CD4-positive, alpha-beta memory T cell (primary cell): ENCODE data around the gene TEKT1. TPM values are rescaled to one million over a fixed set of nuclear protein-coding genes. Genes with fewer than 3 reads are reported as not detected.
"Not testable (repeated sequence)": the region's sequence is repeated elsewhere in the genome, so short reads cannot be mapped to it uniquely, and the experiment has no call there.

Source experiments
- CTCF ChIA-PET: fragments of 350-600 bp; sonication (Branson Sonifier 250); formaldehyde crosslinking; loops from one replicate; lab custom pipeline; 2021; ENCODE audit warnings: inconsistent platforms; ENCODE audit not compliant: partially characterized antibody; lab: Charles Lee
- POLR2A ChIA-PET: fragments of 350-600 bp; sonication (Branson Sonifier 250); formaldehyde crosslinking; loops from one replicate; lab custom pipeline; 2021; ENCODE audit not compliant: partially characterized antibody; lab: Charles Lee
- DNase-seq, 5 donors: peaks; one replicate each; pipeline versions ENCODE4 v3.0.0 to v3.0.0-alpha.2; 2020 to 2022; ENCODE audit warnings: mixed read lengths in 1 of 5
- H3K27ac ChIP-seq: one replicate; pipeline ENCODE4 v1.7.0; 2013; ENCODE audit warnings: low read depth, low read length
- H3K27me3 ChIP-seq: 2 replicates; pipeline ENCODE4 v1.7.0; 2013; ENCODE audit warnings: mild to moderate bottlenecking, low read length, moderate library complexity; ENCODE audit not compliant: insufficient read depth
- H3K36me3 ChIP-seq: 2 replicates; pipeline ENCODE4 v1.7.0; 2013; ENCODE audit warnings: mild to moderate bottlenecking, low read length, moderate library complexity; ENCODE audit not compliant: insufficient read depth
- H3K4me1 ChIP-seq: 2 replicates; pipeline ENCODE4 v1.7.0; 2013; ENCODE audit warnings: mild to moderate bottlenecking, low read length, moderate library complexity; ENCODE audit not compliant: insufficient read depth
- H3K4me3 ChIP-seq, 2 donors: one replicate each; pipeline ENCODE4 v1.7.0; 2013; ENCODE audit warnings: low read length in 2 of 2, mild to moderate bottlenecking in 1 of 2
- H3K9me3 ChIP-seq, 2 donors: one replicate each; pipeline ENCODE4 v1.7.0; 2013; ENCODE audit warnings: low read length in 2 of 2, control low read depth in 1 of 2; ENCODE audit not compliant: control insufficient read depth in 1 of 2
- H3K27ac Mint-ChIP-seq, 7 donors: one replicate each; pipeline ENCODE4 v1.8.0; 2020 to 2021; ENCODE audit warnings: mixed read lengths in 7 of 7, mild to moderate bottlenecking in 6 of 7, inconsistent platforms in 3 of 7, moderate library complexity in 3 of 7
- H3K27me3 Mint-ChIP-seq, 2 donors: one replicate each; pipeline ENCODE4 v1.8.0; 2020 to 2021; ENCODE audit warnings: mixed read lengths in 2 of 2
- H3K36me3 Mint-ChIP-seq, 2 donors: one replicate each; pipeline ENCODE4 v1.8.0; 2020 to 2021; ENCODE audit warnings: mixed read lengths in 2 of 2, inconsistent platforms in 1 of 2, mild to moderate bottlenecking in 1 of 2
- H3K4me1 Mint-ChIP-seq, 4 donors: one replicate each; pipeline ENCODE4 v1.8.0; 2020 to 2021; ENCODE audit warnings: mixed read lengths in 4 of 4, mild to moderate bottlenecking in 1 of 4
- H3K4me3 Mint-ChIP-seq, 8 donors: one replicate each; pipeline ENCODE4 v1.8.0; 2020 to 2021; ENCODE audit warnings: mixed read lengths in 8 of 8, mild to moderate bottlenecking in 7 of 8, moderate library complexity in 6 of 8, inconsistent platforms in 3 of 8
- H3K9me3 Mint-ChIP-seq, 8 donors: one replicate each; pipeline ENCODE4 v1.8.0; 2020 to 2021; ENCODE audit warnings: mixed read lengths in 8 of 8, mild to moderate bottlenecking in 5 of 8, inconsistent platforms in 3 of 8, moderate library complexity in 1 of 8
- intact Hi-C: fragments of 100-400 bp; cut with micrococcal nuclease; formaldehyde crosslinking; loops from one replicate; pipeline ENCODE4 v1.15.1; 2023
- polyA plus RNA-seq, 2 donors: library from polyadenylated mRNA; unstranded; fragments of 300-500 nt; fragmentation: Illumina TruSeq; gene quantifications; one replicate each; pipeline ENCODE4 v1.2.3, GENCODE V29; 2021
- total RNA-seq, 2 experiments: library from RNA; stranded (reverse); gene quantifications; one replicate each; pipeline ENCODE4 v1.2.3, GENCODE V29; 2021

Gene TEKT1
- total and polyA plus RNA-seq, 4 experiments from 2014 or later: not detected

DNA sequence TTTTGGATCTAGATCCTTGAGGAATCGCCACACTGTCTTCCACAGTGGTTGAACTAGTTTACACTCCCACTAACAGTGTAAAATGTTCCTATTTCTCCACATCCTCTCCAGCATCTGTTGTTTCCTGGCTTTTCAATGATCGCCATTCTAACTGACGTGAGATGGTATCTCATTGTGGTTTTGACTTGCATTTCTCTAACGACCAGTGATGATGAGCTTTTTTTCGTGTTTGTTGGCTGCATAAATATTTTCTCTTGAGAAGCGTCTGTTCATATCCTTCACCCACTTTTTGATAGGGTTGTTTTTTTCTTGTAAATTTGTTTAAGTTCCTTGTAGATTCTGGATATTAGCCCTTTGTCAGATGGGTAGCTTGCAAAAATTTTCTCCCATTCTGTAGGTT is 14.6 kb upstream of the TEKT1 start:
- intact Hi-C loops, DNase-seq, POLR2A ChIA-PET, H3K4me3 Mint-ChIP-seq, H3K27ac ChIP-seq, H3K4me1 ChIP-seq, H3K27me3 ChIP-seq, H3K36me3 ChIP-seq, H3K4me1 Mint-ChIP-seq, H3K4me3 ChIP-seq, H3K36me3 Mint-ChIP-seq, H3K9me3 Mint-ChIP-seq, H3K9me3 ChIP-seq: not testable (repeated sequence)
- Mint-ChIP-seq H3K27me3 (peaks cover 9 to 37% of the 10 kb centered on the region in 2 donors), H3K27ac (peak overlapping the region in 1 of 7 donors; percentile 18)
- CTCF ChIA-PET: interaction anchor here (1.7 kb wide), 1 partner anchor 180 kb away, joined by 5 read pairs; no protein-coding TSS in a partner anchor

DNA sequence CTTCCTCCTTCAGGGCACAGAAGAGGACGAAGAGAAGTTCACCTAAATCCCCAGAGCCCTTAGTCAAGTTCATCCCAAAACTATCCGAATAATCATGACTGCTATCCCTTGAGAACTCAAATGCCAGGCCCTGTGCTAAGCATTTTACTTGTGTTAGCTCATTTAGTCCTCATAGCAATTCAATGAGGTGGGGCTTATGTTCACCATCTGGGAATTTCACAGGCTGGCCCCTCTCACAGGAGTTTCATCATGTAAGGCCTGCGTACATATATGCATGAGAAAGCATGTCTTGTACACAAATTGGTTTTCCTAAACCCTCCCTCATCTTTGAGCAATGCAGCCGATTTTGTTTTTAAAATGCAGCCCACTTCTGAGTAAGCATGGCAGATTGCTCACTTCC is 12.9 kb upstream of the TEKT1 start:
- H3K36me3 ChIP-seq, H3K27me3 ChIP-seq, H3K27ac ChIP-seq, H3K4me3 Mint-ChIP-seq, H3K36me3 Mint-ChIP-seq, H3K27ac Mint-ChIP-seq, H3K4me1 Mint-ChIP-seq, H3K9me3 Mint-ChIP-seq, H3K9me3 ChIP-seq, POLR2A ChIA-PET, H3K4me3 ChIP-seq, DNase-seq, H3K4me1 ChIP-seq: not testable (repeated sequence)
- CTCF ChIA-PET: interaction anchor here (1.0 to 4.2 kb wide), 14 partner anchors 9 to 293 kb away, joined by 3 to 48 read pairs (median 6); partner anchors contain the start of genes BCL6B and TEKT1
- intact Hi-C loops: loop anchor here (5.0 kb wide), 2 partner anchors 177 to 293 kb away; no protein-coding TSS in a partner anchor
- peaks cover 12 to 30% of the 10 kb centered on the region in 2 donors for H3K27me3 Mint-ChIP-seq

DNA sequence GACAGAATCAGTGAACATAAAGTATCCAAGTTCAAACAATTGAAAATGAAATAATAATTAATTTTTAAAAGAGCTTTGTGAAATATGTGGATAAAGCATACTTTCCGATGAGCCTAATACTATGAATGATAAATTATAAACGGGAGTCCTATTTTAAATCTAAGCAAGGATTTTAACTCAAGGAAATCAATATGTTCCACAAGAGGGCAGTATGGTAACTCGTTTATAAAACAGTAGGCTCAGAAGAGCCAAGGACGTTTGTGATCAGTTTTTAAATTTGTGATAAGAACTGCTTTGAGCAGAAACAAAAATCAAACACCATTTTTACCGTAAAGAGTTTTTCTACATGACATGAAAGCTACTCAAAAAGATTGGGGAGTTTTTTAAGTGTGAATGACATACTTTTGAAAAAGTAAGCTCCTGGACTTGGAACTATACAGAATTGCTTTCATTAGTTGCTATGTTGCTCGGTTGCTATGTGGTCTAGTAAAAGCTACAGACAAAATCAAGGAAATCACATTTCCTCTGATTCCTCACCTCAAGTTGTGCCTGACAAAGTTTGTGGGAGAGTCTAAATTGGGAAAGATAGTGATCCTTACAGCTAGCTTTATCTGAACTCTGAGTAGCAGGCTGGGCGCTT is 11.8 kb upstream of the TEKT1 start:
- no peak overlapping the region for H3K27ac Mint-ChIP-seq
- POLR2A ChIA-PET: no interaction called here
- Histone ChIP-seq H3K4me3 (no peak overlapping the region), H3K9me3 (no peaks in the 10 kb centered on the region), H3K4me1 (peaks cover 10% of the 10 kb centered on the region), H3K36me3 (no peaks in the 10 kb centered on the region), H3K27me3 (no peaks in the 10 kb centered on the region), H3K27ac (no peak overlapping the region)
- H3K27me3 Mint-ChIP-seq: peaks cover 16 to 31% of the 10 kb centered on the region in 2 donors
- no peaks in the 10 kb centered on the region for H3K9me3 Mint-ChIP-seq
- CTCF ChIA-PET: interaction anchor here (0.7 to 4.2 kb wide), 22 partner anchors 8 to 294 kb away, joined by 3 to 48 read pairs (median 5); partner anchors contain the start of genes BCL6B and TEKT1
- H3K4me3 Mint-ChIP-seq: no peak overlapping the region
- DNase-seq: peak in 4 of 5 donors; percentile 37 to 45 (median 38)
- H3K4me1 Mint-ChIP-seq: peaks cover 0 to 6% (median 5%) of the 10 kb centered on the region in 4 donors
- H3K36me3 Mint-ChIP-seq: no peaks in the 10 kb centered on the region
- intact Hi-C loops: loop anchor here (1.0 to 5.0 kb wide), 4 partner anchors 162 to 294 kb away; no protein-coding TSS in a partner anchor

DNA sequence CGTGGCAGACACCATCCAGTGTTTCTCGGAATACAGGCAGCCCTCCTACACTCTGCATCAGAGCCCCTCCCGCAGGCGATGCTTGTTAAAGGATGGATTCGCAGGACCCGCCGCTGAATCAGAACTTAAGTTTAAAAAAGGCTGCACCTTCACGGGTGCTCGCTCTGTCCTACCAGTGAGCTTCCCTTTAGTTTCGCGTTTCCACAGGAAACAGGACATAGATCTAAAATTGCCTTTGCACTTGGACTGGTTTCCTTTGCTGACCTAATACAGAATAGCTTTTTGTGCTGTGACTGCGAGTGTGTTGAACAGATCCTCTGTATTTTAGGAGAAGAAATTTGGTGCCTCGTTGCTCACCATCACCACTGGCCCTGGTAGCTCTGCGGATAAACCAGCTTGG is 10.2 kb upstream of the TEKT1 start:
- not testable (repeated sequence) for H3K4me3 Mint-ChIP-seq, DNase-seq, H3K9me3 ChIP-seq, H3K4me1 Mint-ChIP-seq, H3K9me3 Mint-ChIP-seq, H3K4me3 ChIP-seq, H3K27ac ChIP-seq, H3K4me1 ChIP-seq, H3K27ac Mint-ChIP-seq, H3K36me3 ChIP-seq, H3K36me3 Mint-ChIP-seq, H3K27me3 ChIP-seq
- ChIA-PET CTCF (interaction anchor here (3.0 to 4.2 kb wide), 2 partner anchors 163 to 180 kb away, joined by 18 to 48 read pairs; partner anchors contain the start of gene BCL6B), POLR2A (interaction anchor here (1.0 kb wide), 1 partner anchor 161 kb away, joined by 3 read pairs; no protein-coding TSS in a partner anchor)
- H3K27me3 Mint-ChIP-seq: peaks cover 24 to 35% of the 10 kb centered on the region in 2 donors
- intact Hi-C loops: loop anchor here (5.0 kb wide), 2 partner anchors 174 to 296 kb away; no protein-coding TSS in a partner anchor

GRCh38 chr17:6830383-6830986 is 1.0 kb downstream of the TEKT1 start:
- peak overlapping the region in 2 of 8 donors; percentile 51 to 60 for H3K4me3 Mint-ChIP-seq
- Histone ChIP-seq H3K4me3 (no peak overlapping the region), H3K4me1 (peaks cover 13% of the 10 kb centered on the region), H3K36me3 (no peaks in the 10 kb centered on the region), H3K27me3 (peaks cover 31% of the 10 kb centered on the region), H3K27ac (no peak overlapping the region), H3K9me3 (no peaks in the 10 kb centered on the region)
- peaks cover 30 to 51% of the 10 kb centered on the region in 2 donors for H3K27me3 Mint-ChIP-seq
- CTCF ChIA-PET: no interaction called here
- peak overlapping the region in 6 of 7 donors; percentile 5 to 96 (median 91) for H3K27ac Mint-ChIP-seq
- H3K9me3 Mint-ChIP-seq: peaks cover 0 to 2% (median 0%) of the 10 kb centered on the region in 8 donors
- POLR2A ChIA-PET: no interaction called here
- H3K36me3 Mint-ChIP-seq: no peaks in the 10 kb centered on the region
- H3K4me1 Mint-ChIP-seq: peaks cover 6 to 20% (median 18%) of the 10 kb centered on the region in 4 donors
- no peak for DNase-seq
- intact Hi-C loops: no loop called here

DNA sequence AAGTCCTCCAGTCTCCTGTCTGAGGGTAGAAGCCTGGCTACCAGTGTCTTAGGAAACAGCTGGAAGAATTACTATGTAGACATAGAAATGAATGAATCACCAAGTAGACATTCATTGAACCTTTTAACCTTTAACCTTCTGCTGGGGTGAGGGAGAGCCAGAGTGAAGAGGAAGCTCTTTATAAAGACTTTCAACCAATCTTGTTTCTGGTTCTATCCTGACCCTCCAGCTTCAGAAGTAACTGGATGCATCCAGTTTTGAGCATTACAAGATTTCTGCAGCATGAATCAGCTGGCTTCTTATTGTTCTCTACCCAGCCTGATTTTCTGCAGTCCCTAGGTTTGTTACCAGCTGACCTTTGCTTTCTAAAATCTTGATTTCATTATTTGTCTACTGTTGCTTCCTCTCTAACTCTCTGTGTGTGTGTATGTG is 8.5 kb downstream of the TEKT1 start:
- POLR2A ChIA-PET: no interaction called here
- Histone ChIP-seq H3K4me1 (no peaks in the 10 kb centered on the region), H3K36me3 (no peaks in the 10 kb centered on the region), H3K27ac (no peak overlapping the region), H3K27me3 (no peaks in the 10 kb centered on the region), H3K9me3 (no peaks in the 10 kb centered on the region), H3K4me3 (no peak overlapping the region)
- CTCF ChIA-PET: interaction anchor here (1.2 kb wide), 1 partner anchor 20 kb away, joined by 3 read pairs; no protein-coding TSS in a partner anchor
- Mint-ChIP-seq H3K27me3 (peaks cover 19 to 28% of the 10 kb centered on the region in 2 donors), H3K36me3 (no peaks in the 10 kb centered on the region), H3K9me3 (peaks cover 0 to 2% (median 0%) of the 10 kb centered on the region in 8 donors), H3K4me3 (no peak overlapping the region), H3K27ac (no peak overlapping the region), H3K4me1 (no peaks in the 10 kb centered on the region)
- intact Hi-C loops: no loop called here
- no peak for DNase-seq

- POLR2A ChIA-PET: no interaction called here
- no peaks in the 10 kb centered on the region for H3K36me3 ChIP-seq
- H3K4me1 Mint-ChIP-seq: no peaks in the 10 kb centered on the region
- no peaks in the 10 kb centered on the region for H3K4me1 ChIP-seq
- no peaks in the 10 kb centered on the region for H3K9me3 ChIP-seq
- CTCF ChIA-PET: no interaction called here
- no peak overlapping the region for H3K4me3 ChIP-seq
- H3K9me3 Mint-ChIP-seq: peaks cover 0 to 7% (median 0%) of the 10 kb centered on the region in 8 donors
- no peaks in the 10 kb centered on the region for H3K36me3 Mint-ChIP-seq
- H3K27ac ChIP-seq: no peak overlapping the region
- intact Hi-C loops: no loop called here
- H3K27ac Mint-ChIP-seq: no peak overlapping the region
- no peaks in the 10 kb centered on the region for H3K27me3 ChIP-seq
- DNase-seq: no peak
- peaks cover 15 to 33% of the 10 kb centered on the region in 2 donors for H3K27me3 Mint-ChIP-seq
- no peak overlapping the region for H3K4me3 Mint-ChIP-seq
Measured at GRCh38 chr17:6818938-6819337, 12.6 kb downstream of the TEKT1 start.
